ENCODE results near the gene C16orf74.

DNA sequence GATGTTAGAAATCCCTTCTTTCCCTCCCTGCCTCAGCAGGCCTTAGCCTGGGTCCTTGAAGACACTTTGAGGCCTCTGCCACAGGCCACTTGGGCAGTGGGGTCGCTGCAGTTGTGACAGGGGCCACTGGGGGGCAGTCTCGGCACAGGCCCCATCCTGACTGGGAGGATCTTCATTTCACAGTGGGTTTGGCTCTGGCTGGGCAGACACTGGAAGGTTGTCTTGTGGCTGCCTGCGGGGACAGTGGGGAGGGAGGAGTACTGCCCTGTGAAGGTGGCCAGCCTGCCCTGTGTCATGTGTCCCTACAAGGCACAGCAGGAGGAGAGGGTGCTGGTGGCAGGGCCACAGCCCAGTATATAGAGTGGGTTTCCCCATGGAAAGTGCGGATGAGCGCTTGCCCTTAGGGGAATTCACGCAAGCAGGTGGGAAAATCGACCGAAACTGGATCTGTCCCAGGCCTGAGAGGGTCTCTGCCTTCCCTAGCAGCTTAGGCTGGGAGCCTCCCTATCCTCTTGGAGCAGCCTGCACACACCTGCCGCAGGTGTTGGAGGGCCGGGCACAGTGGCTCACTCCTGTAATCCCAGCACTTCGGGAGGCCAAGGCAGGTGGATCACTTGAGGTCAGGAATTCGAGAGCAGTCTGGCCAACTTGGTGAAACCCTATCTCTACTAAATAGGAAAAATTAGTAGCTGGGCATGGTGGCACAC is 90.9 kb downstream of the C16orf74 start:
- no peak for TF ChIP-seq EZH2 (optimal IDR thresholded peaks at IDR 0.05; ENCODE audit: low read depth, low read length)
- TF ChIP-seq, protein P1, sequence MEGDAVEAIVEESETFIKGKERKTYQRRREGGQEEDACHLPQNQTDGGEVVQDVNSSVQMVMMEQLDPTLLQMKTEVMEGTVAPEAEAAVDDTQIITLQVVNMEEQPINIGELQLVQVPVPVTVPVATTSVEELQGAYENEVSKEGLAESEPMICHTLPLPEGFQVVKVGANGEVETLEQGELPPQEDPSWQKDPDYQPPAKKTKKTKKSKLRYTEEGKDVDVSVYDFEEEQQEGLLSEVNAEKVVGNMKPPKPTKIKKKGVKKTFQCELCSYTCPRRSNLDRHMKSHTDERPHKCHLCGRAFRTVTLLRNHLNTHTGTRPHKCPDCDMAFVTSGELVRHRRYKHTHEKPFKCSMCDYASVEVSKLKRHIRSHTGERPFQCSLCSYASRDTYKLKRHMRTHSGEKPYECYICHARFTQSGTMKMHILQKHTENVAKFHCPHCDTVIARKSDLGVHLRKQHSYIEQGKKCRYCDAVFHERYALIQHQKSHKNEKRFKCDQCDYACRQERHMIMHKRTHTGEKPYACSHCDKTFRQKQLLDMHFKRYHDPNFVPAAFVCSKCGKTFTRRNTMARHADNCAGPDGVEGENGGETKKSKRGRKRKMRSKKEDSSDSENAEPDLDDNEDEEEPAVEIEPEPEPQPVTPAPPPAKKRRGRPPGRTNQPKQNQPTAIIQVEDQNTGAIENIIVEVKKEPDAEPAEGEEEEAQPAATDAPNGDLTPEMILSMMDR (IDR thresholded peaks at IDR 0.05; ENCODE audit: low read length): peak; percentile 69
